K562 (cell line): Measurements from ENCODE around the gene SLC7A6. TPM values are rescaled to one million over a fixed set of nuclear protein-coding genes. Genes with fewer than 3 reads are reported as not detected.

Experiments
- ATAC-seq: fragments of 200-7000 bp; cut with Tn5 transposase; 3 replicates; pipeline ENCODE4 v1.9.1; 2020; ENCODE audit warnings: moderate library complexity
- BruUV-seq: library from RNA; stranded (reverse); fragments of 400-500 nt; replicated peaks from 2 replicates; lab custom pipeline; 2021; lab: Mats Ljungman, UMichigan
- CTCF ChIA-PET: fragments of 300-600 bp; formaldehyde crosslinking; extraction: SDS; loops from one replicate; lab custom pipeline; 2021; ENCODE audit warnings: low intra/inter-chr PET ratio; lab: Yijun Ruan, JAX
- POLR2A ChIA-PET: fragments of 300-600, 350-650 bp; sonication (Branson Sonifier 250); formaldehyde crosslinking; extraction: SDS; loops from one replicate; lab custom pipeline; 2021; ENCODE audit warnings: antibody characterized with exemption, inconsistent platforms; lab: Yijun Ruan, JAX
- DNase-seq, 4 experiments: peaks; one replicate each; pipeline versions ENCODE4 v3.0.0 to v3.0.0-alpha.2; 2011 to 2018; ENCODE audit warnings: low spot score in 3 of 4, mixed read lengths in 3 of 4; ENCODE audit errors: extremely low read depth in 1 of 4
- FAIRE-seq: peaks from 2 replicates; lab custom pipeline; 2011; peaks lifted over from hg19 to GRCh38; lab: Jason Lieb, UNC
- H2AFZ ChIP-seq: 2 replicates; pipeline ENCODE4 v1.6.0; 2011; ENCODE audit warnings: low read depth, low read length, control low read depth, inconsistent platforms
- H3K27ac ChIP-seq: fragments of 200-600 bp; 3 replicates; pipeline ENCODE4 v1.8.0; 2011; ENCODE audit warnings: low read depth, mild to moderate bottlenecking, control low read depth, inconsistent platforms, low read length, moderate library complexity, mixed read lengths; ENCODE audit errors: extremely low read depth
- H3K27me3 ChIP-seq, 2 experiments: fragments of 300-600 bp in 1 of 2; 2 replicates in 1 of 2; 3 replicates in 1 of 2; pipeline versions ENCODE4 v1.6.0 to v1.8.0; 2011; ENCODE audit warnings: inconsistent platforms in 2 of 2, low read length in 2 of 2, mild to moderate bottlenecking in 1 of 2, mixed read lengths in 1 of 2, moderate library complexity in 1 of 2; ENCODE audit not compliant: control insufficient read depth in 2 of 2, insufficient read depth in 2 of 2
- H3K36me3 ChIP-seq: fragments of 300-600 bp; 3 replicates; pipeline ENCODE4 v1.8.0; 2011; ENCODE audit warnings: mild to moderate bottlenecking, low read length, inconsistent platforms; ENCODE audit not compliant: control insufficient read depth, insufficient read depth
- H3K4me1 ChIP-seq, 2 experiments: fragments of 200-600 bp in 1 of 2; replicated peaks in 1 of 2; 2 replicates in 1 of 2; 3 replicates in 1 of 2; pipeline versions ENCODE4 v1.5.1 to v1.8.0; 2011; ENCODE audit warnings: inconsistent platforms in 2 of 2, low read length in 2 of 2, mild to moderate bottlenecking in 1 of 2, mixed read lengths in 1 of 2, moderate library complexity in 1 of 2; ENCODE audit not compliant: control insufficient read depth in 2 of 2, insufficient read depth in 2 of 2
- H3K4me2 ChIP-seq: 2 replicates; pipeline ENCODE4 v1.6.1; 2011; ENCODE audit warnings: low read length, control low read depth, inconsistent platforms, mixed read lengths; ENCODE audit not compliant: insufficient read depth
- H3K4me3 ChIP-seq: fragments of 200-600 bp; sonication (generic), shearing (Covaris generic); 2 replicates; pipeline ENCODE4 v1.5.1; 2016; ENCODE audit warnings: control low read depth, inconsistent platforms
- H3K79me2 ChIP-seq: fragments of 200-600 bp; 3 replicates; pipeline ENCODE4 v1.8.0; 2011; ENCODE audit warnings: low read length, inconsistent platforms; ENCODE audit not compliant: control insufficient read depth, insufficient read depth
- H3K9ac ChIP-seq, 2 experiments: 2 replicates each; pipeline versions ENCODE4 v1.6.0 to v1.6.1; 2011; ENCODE audit warnings: low read depth in 2 of 2, low read length in 2 of 2, control low read depth in 1 of 2, inconsistent platforms in 1 of 2, mild to moderate bottlenecking in 1 of 2, mixed read lengths in 1 of 2; ENCODE audit not compliant: insufficient read depth in 1 of 2
- H3K9me1 ChIP-seq: one replicate; pipeline ENCODE4 v1.6.0; 2011; ENCODE audit warnings: inconsistent platforms, mild to moderate bottlenecking, low read length, moderate library complexity; ENCODE audit not compliant: control insufficient read depth, insufficient read depth
- H3K9me3 ChIP-seq: replicated peaks from 2 replicates; pipeline ENCODE4 v1.5.1; 2011; ENCODE audit warnings: low read depth, low read length, inconsistent platforms; ENCODE audit not compliant: control insufficient read depth, insufficient read depth
- H4K20me1 ChIP-seq: replicated peaks from 2 replicates; pipeline ENCODE4 v1.6.1; 2011; ENCODE audit warnings: low read length, inconsistent platforms, mixed read lengths; ENCODE audit not compliant: control insufficient read depth, insufficient read depth
- CBFB ChIP-seq: sonication (generic); formaldehyde crosslinking; IDR thresholded peaks from 2 replicates; pipeline ENCODE4 v1.4.0; 2020; ENCODE audit warnings: mild to moderate bottlenecking, missing genetic modification reagents
- KLF1 ChIP-seq: fragments of 450-650 bp; IDR thresholded peaks from 2 replicates; pipeline ENCODE4 v1.6.1; 2016; ENCODE audit warnings: missing genetic modification characterization, missing compliant biosample characterization
- POLR2AphosphoS2 ChIP-seq: IDR thresholded peaks from 2 replicates; pipeline ENCODE4 v1.6.1; 2012; ENCODE audit warnings: low read length, improper control_type of control experiment
- POLR2AphosphoS5 ChIP-seq: IDR thresholded peaks from 2 replicates; pipeline ENCODE4 v1.6.1; 2011; ENCODE audit warnings: mild to moderate bottlenecking, low read depth, low read length, moderate library complexity; ENCODE audit not compliant: control insufficient read depth, insufficient read depth
- SMARCB1 ChIP-seq: IDR thresholded peaks from 2 replicates; pipeline ENCODE4 v1.6.1; 2011; ENCODE audit warnings: improper control_type of control experiment, low read depth; ENCODE audit not compliant: insufficient read length
- ZKSCAN8 ChIP-seq: fragments of 200-800 bp; sonication (Bioruptor generic); IDR thresholded peaks from 2 replicates; pipeline ENCODE4 v1.6.1; 2016; ENCODE audit warnings: missing genetic modification characterization, missing compliant biosample characterization
- WGBS: fragments of 100-300 bp; shearing (Covaris generic); methylation state at CpG from one replicate; pipeline ENCODE4 v1.1.6; 2016; ENCODE audit warnings: low coverage, mixed read lengths; ENCODE audit not compliant: insufficient coverage; ENCODE audit errors: missing lambda C conversion rate; 5-methylcytosine and 5-hydroxymethylcytosine counted together
- in situ Hi-C: fragments of 300-500 bp; cut with MboI; formaldehyde crosslinking; loops from 4 replicates; pipeline ENCODE4 v1.15.0; 2018; ENCODE audit warnings: inconsistent platforms, mixed read lengths
- intact Hi-C: fragments of 100-400 bp; cut with micrococcal nuclease; formaldehyde crosslinking; loops from 2 replicates; pipeline ENCODE4 v1.14.2; 2022
- polyA plus RNA-seq, 8 experiments: library from polyadenylated mRNA; depleted of rRNA in 4 of 8; stranded (reverse) in 5 of 8; unstranded in 3 of 8; fragments of >200 nt; fragmentation: Nextera tagmentation in 2 of 8; fragmentation: Illumina TruSeq in 1 of 8; extraction: Ambion mirVana in 2 of 8; extraction: Trizol in 1 of 8; gene quantifications; 2 replicates each; pipeline versions ENCODE4 v1.2.1 to v1.2.3, GENCODE V29; 2011 to 2014; ENCODE audit warnings: inconsistent platforms in 1 of 8, missing spikeins in 1 of 8
- total RNA-seq, 7 experiments: library from RNA; depleted of rRNA in 6 of 7; stranded (reverse); fragments of >200 nt in 6 of 7; fragmentation: Illumina TruSeq in 2 of 7; extraction: Trizol in 2 of 7; gene quantifications; 2 replicates each; pipeline versions ENCODE4 v1.2.1 to v1.2.3, GENCODE V29; 2011 to 2021; ENCODE audit warnings: low replicate concordance in 1 of 7
- TF ChIP-seq, protein P1 (sequence below), 2 experiments: fragments of 450-650 bp; IDR thresholded peaks; 2 replicates each; pipeline ENCODE4 v1.6.1; 2016; ENCODE audit warnings: mild to moderate bottlenecking in 2 of 2, borderline replicate concordance in 1 of 2, low read depth in 1 of 2, moderate library complexity in 1 of 2
- TF ChIP-seq, protein P2 (sequence below): sonication (generic); formaldehyde crosslinking; IDR thresholded peaks from 2 replicates; pipeline ENCODE4 v1.8.0; 2022; ENCODE audit warnings: mild to moderate bottlenecking, low read depth, missing genetic modification reagents
- TF ChIP-seq, protein P3 (sequence below), 2 experiments: IDR thresholded peaks; 2 replicates each; pipeline ENCODE4 v1.6.1; 2011; ENCODE audit warnings: borderline replicate concordance in 1 of 2, control low read depth in 1 of 2, low read depth in 1 of 2, low read length in 1 of 2, mild to moderate bottlenecking in 1 of 2, mixed read lengths in 1 of 2, moderate library complexity in 1 of 2; ENCODE audit not compliant: insufficient read depth in 1 of 2, insufficient read length in 1 of 2, poor library complexity in 1 of 2, severe bottlenecking in 1 of 2; ENCODE audit errors: extremely low read depth in 1 of 2

The SLC7A6 gene
- total and polyA plus RNA-seq, 9 of the 15 experiments (the other 6 are each of a cell fraction or from before 2014, with no cell fraction given): 12.6 to 60.1 (median 29.8) TPM

DNA sequence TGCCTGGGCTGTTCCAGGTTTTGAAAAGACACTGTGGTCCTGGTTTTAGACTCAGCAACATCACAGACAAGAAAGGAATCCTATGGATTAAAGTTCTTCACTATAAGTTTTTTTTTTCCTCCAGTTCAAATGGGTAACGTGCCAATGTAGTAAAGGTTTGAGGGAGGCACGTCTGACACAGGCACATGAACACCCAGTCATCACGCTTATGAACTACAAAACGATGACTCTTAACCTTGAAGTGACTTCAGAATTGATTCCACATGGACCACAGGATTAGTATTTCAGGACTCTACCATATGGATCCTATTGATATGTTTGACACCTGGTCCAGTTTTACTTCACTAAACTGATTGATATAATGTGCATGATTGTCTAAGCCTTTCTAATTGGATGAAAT, 48.8 kb downstream of the SLC7A6 start:
- Histone ChIP-seq H3K9ac (no peak overlapping the region), H3K9me1 (no peaks in the 10 kb centered on the region), H3K9me3 (no peaks in the 10 kb centered on the region), H3K27me3 (no peaks in the 10 kb centered on the region), H3K4me1 (peaks cover 14 to 28% of the 10 kb centered on the region in 2 experiments; a peak in 4 of 5 replicates), H4K20me1 (no peaks in the 10 kb centered on the region), H3K4me2 (no peak overlapping the region), H3K79me2 (peaks cover 69% of the 10 kb centered on the region), H3K27ac (no peak overlapping the region), H2AFZ (no peak overlapping the region), H3K4me3 (no peak overlapping the region), H3K36me3 (peaks cover 64% of the 10 kb centered on the region)
- WGBS: 81% methylated on average over 4 of the region's 4 CpGs
- FAIRE-seq (no peak), DNase-seq (no peak), ATAC-seq (no peak)
- in situ Hi-C loops: loop anchor here (10.0 kb wide), 1 partner anchor 318 kb away; the partner anchor contains the start of gene DPEP2
- ChIA-PET CTCF (no interaction called here), POLR2A (no interaction called here)
- intact Hi-C loops: no loop called here
- BruUV-seq: no TSS peak
- TF ChIP-seq ZKSCAN8: no peak
- TF ChIP-seq CBFB (CRISPR knock-in tag): no peak
- TF ChIP-seq, protein P1, sequence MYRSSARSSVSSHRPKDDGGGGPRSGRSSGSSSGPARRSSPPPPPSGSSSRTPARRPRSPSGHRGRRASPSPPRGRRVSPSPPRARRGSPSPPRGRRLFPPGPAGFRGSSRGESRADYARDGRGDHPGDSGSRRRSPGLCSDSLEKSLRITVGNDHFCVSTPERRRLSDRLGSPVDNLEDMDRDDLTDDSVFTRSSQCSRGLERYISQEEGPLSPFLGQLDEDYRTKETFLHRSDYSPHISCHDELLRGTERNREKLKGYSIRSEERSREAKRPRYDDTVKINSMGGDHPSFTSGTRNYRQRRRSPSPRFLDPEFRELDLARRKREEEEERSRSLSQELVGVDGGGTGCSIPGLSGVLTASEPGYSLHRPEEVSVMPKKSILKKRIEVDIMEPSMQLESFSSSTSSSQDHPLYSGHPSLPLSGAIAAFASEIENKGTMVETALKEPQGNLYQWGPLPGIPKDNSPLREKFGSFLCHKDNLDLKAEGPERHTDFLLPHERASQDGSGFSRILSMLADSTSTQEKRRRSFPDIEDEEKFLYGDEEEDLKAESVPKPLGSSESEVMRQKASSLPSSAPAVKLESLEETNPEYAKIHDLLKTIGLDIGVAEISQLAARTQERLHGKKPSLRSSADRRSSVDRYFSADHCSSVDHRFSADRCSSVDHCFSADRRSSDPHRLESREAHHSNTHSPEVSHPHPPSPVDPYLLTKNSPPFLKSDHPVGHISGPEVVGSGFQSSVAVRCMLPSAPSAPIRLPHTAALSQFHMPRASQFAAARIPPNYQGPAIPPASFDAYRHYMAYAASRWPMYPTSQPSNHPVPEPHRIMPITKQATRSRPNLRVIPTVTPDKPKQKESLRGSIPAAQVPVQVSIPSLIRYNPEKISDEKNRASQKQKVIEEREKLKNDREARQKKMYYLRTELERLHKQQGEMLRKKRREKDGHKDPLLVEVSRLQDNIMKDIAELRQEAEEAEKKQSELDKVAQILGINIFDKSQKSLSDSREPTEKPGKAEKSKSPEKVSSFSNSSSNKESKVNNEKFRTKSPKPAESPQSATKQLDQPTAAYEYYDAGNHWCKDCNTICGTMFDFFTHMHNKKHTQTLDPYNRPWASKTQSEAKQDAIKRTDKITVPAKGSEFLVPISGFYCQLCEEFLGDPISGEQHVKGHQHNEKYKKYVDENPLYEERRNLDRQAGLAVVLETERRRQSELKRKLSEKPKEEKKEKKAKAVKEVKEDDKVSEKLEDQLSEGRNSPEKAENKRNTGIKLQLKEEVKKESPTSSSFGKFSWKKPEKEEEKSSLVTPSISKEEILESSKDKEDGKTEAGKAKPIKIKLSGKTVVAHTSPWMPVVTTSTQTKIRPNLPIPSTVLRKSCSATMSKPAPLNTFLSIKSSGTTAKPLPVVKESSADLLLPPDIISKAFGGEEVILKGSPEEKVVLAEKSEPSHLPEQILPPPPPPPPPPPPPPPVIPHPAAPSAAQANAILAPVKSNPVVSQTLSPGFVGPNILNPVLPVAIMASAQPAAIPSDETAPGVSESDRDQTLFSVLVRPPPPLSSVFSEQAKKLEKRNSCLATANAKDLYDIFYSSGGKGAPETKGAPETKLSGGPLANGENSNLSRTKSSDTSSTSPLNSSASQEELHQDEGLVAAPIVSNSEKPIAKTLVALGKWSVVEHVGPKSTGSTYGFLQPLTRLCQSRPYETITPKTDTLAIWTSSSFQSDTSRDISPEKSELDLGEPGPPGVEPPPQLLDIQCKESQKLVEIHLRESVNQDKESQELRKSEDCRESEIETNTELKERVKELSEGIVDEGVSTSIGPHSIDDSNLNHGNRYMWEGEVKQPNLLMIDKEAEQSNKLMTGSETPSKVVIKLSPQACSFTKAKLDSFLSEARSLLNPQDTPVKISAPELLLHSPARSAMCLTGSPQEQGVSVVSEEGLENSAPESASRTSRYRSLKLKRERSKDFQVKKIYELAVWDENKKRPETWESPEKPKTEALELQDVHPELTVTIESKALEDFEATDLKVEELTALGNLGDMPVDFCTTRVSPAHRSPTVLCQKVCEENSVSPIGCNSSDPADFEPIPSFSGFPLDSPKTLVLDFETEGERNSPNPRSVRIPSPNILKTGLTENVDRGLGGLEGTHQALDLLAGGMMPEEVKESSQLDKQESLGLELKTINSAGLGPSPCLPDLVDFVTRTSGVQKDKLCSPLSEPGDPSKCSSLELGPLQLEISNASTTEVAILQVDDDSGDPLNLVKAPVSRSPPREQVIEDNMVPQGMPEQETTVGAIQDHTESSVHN (IDR thresholded peaks at IDR 0.05; ENCODE audit: borderline replicate concordance in 1 of 2, low read depth in 1 of 2): no peak
- TF ChIP-seq KLF1 (tag): no peak
- TF ChIP-seq, protein P2, sequence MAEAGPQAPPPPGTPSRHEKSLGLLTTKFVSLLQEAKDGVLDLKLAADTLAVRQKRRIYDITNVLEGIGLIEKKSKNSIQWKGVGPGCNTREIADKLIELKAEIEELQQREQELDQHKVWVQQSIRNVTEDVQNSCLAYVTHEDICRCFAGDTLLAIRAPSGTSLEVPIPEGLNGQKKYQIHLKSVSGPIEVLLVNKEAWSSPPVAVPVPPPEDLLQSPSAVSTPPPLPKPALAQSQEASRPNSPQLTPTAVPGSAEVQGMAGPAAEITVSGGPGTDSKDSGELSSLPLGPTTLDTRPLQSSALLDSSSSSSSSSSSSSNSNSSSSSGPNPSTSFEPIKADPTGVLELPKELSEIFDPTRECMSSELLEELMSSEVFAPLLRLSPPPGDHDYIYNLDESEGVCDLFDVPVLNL (CRISPR knock-in tag): no peak
- TF ChIP-seq, protein P3, sequence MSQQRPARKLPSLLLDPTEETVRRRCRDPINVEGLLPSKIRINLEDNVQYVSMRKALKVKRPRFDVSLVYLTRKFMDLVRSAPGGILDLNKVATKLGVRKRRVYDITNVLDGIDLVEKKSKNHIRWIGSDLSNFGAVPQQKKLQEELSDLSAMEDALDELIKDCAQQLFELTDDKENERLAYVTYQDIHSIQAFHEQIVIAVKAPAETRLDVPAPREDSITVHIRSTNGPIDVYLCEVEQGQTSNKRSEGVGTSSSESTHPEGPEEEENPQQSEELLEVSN (IDR thresholded peaks at IDR 0.05; ENCODE audit: borderline replicate concordance in 1 of 2, extremely low read depth in 1 of 2, insufficient read depth in 1 of 2, insufficient read length in 1 of 2, low read depth in 1 of 2, low read length in 1 of 2, poor library complexity in 1 of 2, severe bottlenecking in 1 of 2): no peak
- TF ChIP-seq POLR2AphosphoS5: no peak
- no peak for TF ChIP-seq POLR2AphosphoS2
- no peak for TF ChIP-seq SMARCB1
